ENCODE measurements around the gene RNF157.

RNF157 gene

GRCh38 chr17:76273445-76274111 lies 33.3 kb upstream of the RNF157 start:
- TF ChIP-seq, protein P1, sequence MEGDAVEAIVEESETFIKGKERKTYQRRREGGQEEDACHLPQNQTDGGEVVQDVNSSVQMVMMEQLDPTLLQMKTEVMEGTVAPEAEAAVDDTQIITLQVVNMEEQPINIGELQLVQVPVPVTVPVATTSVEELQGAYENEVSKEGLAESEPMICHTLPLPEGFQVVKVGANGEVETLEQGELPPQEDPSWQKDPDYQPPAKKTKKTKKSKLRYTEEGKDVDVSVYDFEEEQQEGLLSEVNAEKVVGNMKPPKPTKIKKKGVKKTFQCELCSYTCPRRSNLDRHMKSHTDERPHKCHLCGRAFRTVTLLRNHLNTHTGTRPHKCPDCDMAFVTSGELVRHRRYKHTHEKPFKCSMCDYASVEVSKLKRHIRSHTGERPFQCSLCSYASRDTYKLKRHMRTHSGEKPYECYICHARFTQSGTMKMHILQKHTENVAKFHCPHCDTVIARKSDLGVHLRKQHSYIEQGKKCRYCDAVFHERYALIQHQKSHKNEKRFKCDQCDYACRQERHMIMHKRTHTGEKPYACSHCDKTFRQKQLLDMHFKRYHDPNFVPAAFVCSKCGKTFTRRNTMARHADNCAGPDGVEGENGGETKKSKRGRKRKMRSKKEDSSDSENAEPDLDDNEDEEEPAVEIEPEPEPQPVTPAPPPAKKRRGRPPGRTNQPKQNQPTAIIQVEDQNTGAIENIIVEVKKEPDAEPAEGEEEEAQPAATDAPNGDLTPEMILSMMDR (IDR thresholded peaks at IDR 0.05; ENCODE audit: low read depth, low read length, missing control alignments), result no peak
- DNase-seq (ENCODE audit: low read depth), result no peak

GRCh38 chr17:76272541-76273444 lies 32.5 kb upstream of the RNF157 start:
- no peak for DNase-seq (ENCODE audit: low read depth)
- H3K4me3 ChIP-seq (ENCODE audit: low read depth, low read length), result peak overlapping the region; percentile 39
- TF ChIP-seq, protein P1 (IDR thresholded peaks at IDR 0.05; ENCODE audit: low read depth, low read length, missing control alignments), result no peak

More at GRCh38 chr17:76273445-76274111, 33.3 kb upstream of the RNF157 start:
- no peak overlapping the region for H3K4me3 ChIP-seq (ENCODE audit: low read depth, low read length)

DNA sequence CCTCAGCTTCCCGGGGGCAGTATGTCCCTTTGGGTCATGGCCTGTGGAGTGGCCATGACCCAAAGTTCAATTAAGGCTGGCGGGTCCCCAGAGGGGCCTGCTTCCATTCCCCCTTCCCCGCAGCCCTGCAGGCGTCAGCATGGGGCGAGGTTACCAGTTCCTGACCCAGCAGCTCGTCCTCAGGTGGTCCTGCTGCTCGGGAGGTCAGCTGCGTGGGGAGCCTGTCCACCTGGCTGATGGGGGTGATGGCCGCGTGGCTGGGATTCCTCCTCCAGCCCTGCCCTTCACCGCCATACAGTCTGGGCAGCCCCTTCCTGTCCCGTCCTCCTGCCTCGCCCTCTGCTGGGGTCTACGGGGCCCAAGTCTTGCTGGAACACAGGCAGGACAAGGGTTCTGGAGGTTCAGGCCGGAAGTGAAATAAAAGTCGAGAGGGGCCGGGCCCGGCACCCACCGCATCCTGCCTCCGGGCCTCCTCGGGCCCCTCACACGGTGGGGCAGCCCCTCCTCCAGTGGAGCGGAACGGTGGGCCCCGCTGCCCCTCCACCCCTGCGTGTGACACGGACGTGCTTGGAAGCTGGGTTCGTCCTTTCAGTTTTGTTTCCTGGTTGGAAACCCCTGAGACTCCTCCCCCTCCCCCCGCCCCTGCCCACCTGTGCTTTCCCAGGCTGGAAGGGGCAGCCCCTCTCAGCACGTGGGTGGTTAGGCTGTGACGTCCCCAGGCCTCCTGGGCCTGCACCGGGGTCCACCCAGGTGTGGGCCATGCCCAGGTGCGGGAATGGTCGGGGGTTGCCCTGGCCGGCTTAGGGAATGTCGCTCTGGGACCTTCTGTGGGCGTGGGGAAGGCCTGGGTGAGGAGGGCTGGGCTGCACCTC lies 31.6 kb upstream of the RNF157 start:
- peak overlapping the region; percentile 65 for H3K4me3 ChIP-seq (ENCODE audit: low read depth, low read length)
- DNase-seq (ENCODE audit: low read depth), result peak; percentile 87

DNA sequence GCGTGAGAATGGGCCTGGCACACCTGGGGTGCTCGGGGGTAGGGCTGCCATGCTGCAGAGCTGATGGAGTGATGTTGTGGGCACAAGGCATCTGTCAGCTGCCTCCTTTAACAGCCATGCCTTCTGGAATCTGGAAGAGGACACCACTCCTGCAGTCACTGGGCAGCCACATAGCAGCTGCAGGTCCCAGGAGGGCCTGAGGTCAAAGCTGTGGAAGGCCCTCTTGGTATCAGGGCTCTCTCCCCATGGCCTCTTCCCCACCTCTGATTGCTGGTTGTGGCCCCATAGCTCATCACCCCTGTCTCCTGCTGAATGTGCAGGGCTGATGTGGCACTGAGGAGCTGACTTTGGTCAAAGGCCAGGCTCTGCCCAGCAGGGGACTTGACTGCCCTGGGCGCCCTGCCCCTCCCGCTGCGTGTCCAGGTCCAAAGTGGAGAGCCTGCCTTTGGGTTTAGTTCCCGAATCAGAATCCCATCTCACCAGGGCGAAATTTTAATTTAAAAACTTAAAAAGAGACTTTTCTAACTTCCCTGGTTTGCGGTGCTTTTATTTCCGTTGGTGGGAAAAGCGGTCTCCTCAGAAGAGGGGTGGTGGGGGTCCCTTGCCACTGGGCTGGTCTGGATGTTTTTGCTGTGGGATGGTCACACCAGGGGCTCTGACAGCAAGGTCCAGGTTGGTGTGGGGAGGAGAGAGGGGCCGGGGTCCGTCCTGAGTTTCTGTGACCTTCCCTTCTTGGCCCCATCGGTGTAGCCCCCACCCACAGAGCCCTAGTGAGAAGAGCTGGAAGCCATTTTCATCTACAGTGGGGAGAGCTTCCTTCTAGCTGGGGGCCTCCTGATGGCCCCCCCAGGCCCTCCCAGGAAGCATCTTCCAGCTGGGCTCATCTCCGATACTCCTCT lies 30.7 kb upstream of the RNF157 start:
- no peak for DNase-seq (ENCODE audit: low read depth)
- TF ChIP-seq, protein P1 (IDR thresholded peaks at IDR 0.05; ENCODE audit: low read depth, low read length, missing control alignments), result no peak
- H3K4me3 ChIP-seq (ENCODE audit: low read depth, low read length), result peak overlapping the region; percentile 65

More for the DNA sequence above, 31.6 kb upstream of the RNF157 start:
- TF ChIP-seq, protein P1 (IDR thresholded peaks at IDR 0.05; ENCODE audit: low read depth, low read length, missing control alignments), result no peak

DNA sequence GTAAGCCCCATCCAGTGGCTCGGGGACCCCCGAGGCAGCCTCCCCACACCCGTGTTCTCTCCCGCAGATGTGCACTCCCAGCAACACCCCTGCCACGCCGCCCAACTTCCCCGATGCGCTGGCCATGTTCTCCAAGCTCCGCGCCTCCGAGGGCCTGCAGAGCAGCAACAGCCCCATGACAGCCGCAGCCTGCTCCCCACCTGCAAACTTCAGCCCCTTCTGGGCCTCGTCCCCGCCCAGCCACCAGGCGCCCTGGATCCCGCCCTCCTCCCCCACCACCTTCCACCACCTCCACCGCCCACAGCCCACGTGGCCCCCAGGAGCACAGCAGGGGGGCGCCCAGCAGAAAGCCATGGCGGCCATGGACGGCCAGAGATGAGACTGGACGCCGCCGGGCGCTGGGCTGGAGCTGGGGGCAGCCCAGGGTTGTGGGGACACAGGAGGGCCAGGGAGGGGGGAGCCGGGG lies 29.9 kb upstream of the RNF157 start:
- DNase-seq (ENCODE audit: low read depth), result no peak

More for the DNA sequence above, 29.9 kb upstream of the RNF157 start:
- H3K4me3 ChIP-seq (ENCODE audit: low read depth, low read length), result peak overlapping the region; percentile 65
- TF ChIP-seq, protein P1 (IDR thresholded peaks at IDR 0.05; ENCODE audit: low read depth, low read length, missing control alignments), result no peak

Measured in GM12864 (cell line).